Fibroblast of lung (primary cell): ENCODE results near the gene MARVELD1. TPM values are rescaled to one million over a fixed set of nuclear protein-coding genes. Genes with fewer than 3 reads are reported as not detected.

Experiments
- DNase-seq, 2 donors: peaks; one replicate each; pipeline versions ENCODE4 v3.0.0 to v3.0.0-alpha.2; 2010; ENCODE audit warnings: low read depth in 2 of 2
- H2AFZ ChIP-seq: 2 replicates; pipeline ENCODE4 v1.5.1; 2012; ENCODE audit warnings: low read length, control low read depth, inconsistent platforms
- H3K27ac ChIP-seq: 2 replicates; pipeline ENCODE4 v1.5.1; 2011; ENCODE audit warnings: low read length, control low read depth; ENCODE audit not compliant: insufficient read depth
- H3K27me3 ChIP-seq: 2 replicates; pipeline ENCODE4 v1.5.1; 2011; ENCODE audit warnings: mild to moderate bottlenecking, low read length; ENCODE audit not compliant: control insufficient read depth, insufficient read depth
- H3K36me3 ChIP-seq: 2 replicates; pipeline ENCODE4 v1.5.1; 2011; ENCODE audit warnings: low read length; ENCODE audit not compliant: control insufficient read depth, insufficient read depth
- H3K4me1 ChIP-seq: 2 replicates; pipeline ENCODE4 v1.5.1; 2011; ENCODE audit warnings: low read length; ENCODE audit not compliant: control insufficient read depth, insufficient read depth; ENCODE audit errors: extremely low read depth
- H3K4me2 ChIP-seq: 2 replicates; pipeline ENCODE4 v1.5.1; 2011; ENCODE audit warnings: low read length, control low read depth; ENCODE audit not compliant: insufficient read depth; ENCODE audit errors: extremely low read depth
- H3K4me3 ChIP-seq, 4 experiments: fragments of 200-600 bp in 1 of 4; sonication (generic) in 1 of 4; replicated peaks in 1 of 4; 2 replicates each; pipeline ENCODE4 v1.5.1; 2011 to 2016; ENCODE audit warnings: low read length in 4 of 4, low read depth in 3 of 4, mild to moderate bottlenecking in 3 of 4, control low read depth in 2 of 4, inconsistent platforms in 1 of 4, mixed read lengths in 1 of 4; ENCODE audit not compliant: insufficient read depth in 1 of 4; ENCODE audit errors: control extremely low read depth in 1 of 4
- H3K79me2 ChIP-seq: 2 replicates; pipeline ENCODE4 v1.5.1; 2012; ENCODE audit warnings: mild to moderate bottlenecking, low read length, inconsistent platforms; ENCODE audit not compliant: control insufficient read depth, insufficient read depth
- H3K9ac ChIP-seq: 2 replicates; pipeline ENCODE4 v1.5.1; 2011; ENCODE audit warnings: mild to moderate bottlenecking, low read length, control low read depth; ENCODE audit not compliant: insufficient read depth
- H3K9me3 ChIP-seq: 2 replicates; pipeline ENCODE4 v1.5.1; 2012; ENCODE audit warnings: low read depth, low read length; ENCODE audit not compliant: control insufficient read depth, insufficient read depth
- H4K20me1 ChIP-seq: 2 replicates; pipeline ENCODE4 v1.5.1; 2011; ENCODE audit warnings: low read length; ENCODE audit not compliant: control insufficient read depth, insufficient read depth; ENCODE audit errors: extremely low read depth
- EZH2 ChIP-seq: IDR thresholded peaks from 2 replicates; pipeline ENCODE4 v1.5.1; 2012; ENCODE audit warnings: low read length, control low read depth, mild to moderate bottlenecking; ENCODE audit errors: missing control alignments
- polyA plus RNA-seq, 2 donors: library from polyadenylated mRNA; depleted of rRNA in 1 of 2; stranded (reverse) in 1 of 2; unstranded in 1 of 2; fragments of >200 nt; gene quantifications; 2 replicates each; pipeline ENCODE4 v1.2.1, GENCODE V29; 2011 to 2012; ENCODE audit warnings: missing spikeins in 1 of 2
- total RNA-seq: library from RNA; depleted of rRNA; stranded (reverse); fragments of >200 nt; gene quantifications from 2 replicates; pipeline ENCODE4 v1.2.1, GENCODE V29; 2014
- TF ChIP-seq, protein P1 (sequence below), 2 donors: IDR thresholded peaks in 1 of 2; conservative IDR thresholded peaks in 1 of 2; 1 replicate in 1 of 2; 2 replicates in 1 of 2; pipeline ENCODE4 v1.5.1; 2011 to 2012; ENCODE audit warnings: low read length in 2 of 2, control low read depth in 1 of 2, inconsistent platforms in 1 of 2, low read depth in 1 of 2, mild to moderate bottlenecking in 1 of 2

The MARVELD1 gene
- total and polyA plus RNA-seq, 2 donors (not counting 1 experiment from before 2014, with no cell fraction given): 16.3 to 132 TPM

GRCh38 chr10:97707134-97707861, 6.2 kb upstream of the MARVELD1 start:
- no peak overlapping the region for H3K4me2 ChIP-seq
- TF ChIP-seq EZH2: no peak
- TF ChIP-seq, protein P1, sequence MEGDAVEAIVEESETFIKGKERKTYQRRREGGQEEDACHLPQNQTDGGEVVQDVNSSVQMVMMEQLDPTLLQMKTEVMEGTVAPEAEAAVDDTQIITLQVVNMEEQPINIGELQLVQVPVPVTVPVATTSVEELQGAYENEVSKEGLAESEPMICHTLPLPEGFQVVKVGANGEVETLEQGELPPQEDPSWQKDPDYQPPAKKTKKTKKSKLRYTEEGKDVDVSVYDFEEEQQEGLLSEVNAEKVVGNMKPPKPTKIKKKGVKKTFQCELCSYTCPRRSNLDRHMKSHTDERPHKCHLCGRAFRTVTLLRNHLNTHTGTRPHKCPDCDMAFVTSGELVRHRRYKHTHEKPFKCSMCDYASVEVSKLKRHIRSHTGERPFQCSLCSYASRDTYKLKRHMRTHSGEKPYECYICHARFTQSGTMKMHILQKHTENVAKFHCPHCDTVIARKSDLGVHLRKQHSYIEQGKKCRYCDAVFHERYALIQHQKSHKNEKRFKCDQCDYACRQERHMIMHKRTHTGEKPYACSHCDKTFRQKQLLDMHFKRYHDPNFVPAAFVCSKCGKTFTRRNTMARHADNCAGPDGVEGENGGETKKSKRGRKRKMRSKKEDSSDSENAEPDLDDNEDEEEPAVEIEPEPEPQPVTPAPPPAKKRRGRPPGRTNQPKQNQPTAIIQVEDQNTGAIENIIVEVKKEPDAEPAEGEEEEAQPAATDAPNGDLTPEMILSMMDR (conservative IDR thresholded peaks at IDR 0.05 in 1 of 2, IDR thresholded peaks at IDR 0.05 in 1 of 2; ENCODE audit: low read depth in 1 of 2, low read length in 2 of 2): no peak
- no peak overlapping the region for H3K4me3 ChIP-seq
- no peaks in the 10 kb centered on the region for H3K27me3 ChIP-seq
- no peaks in the 10 kb centered on the region for H3K79me2 ChIP-seq
- H3K4me1 ChIP-seq: peaks cover 10% of the 10 kb centered on the region
- H3K27ac ChIP-seq: no peak overlapping the region
- no peak overlapping the region for H3K9ac ChIP-seq
- H3K9me3 ChIP-seq: no peaks in the 10 kb centered on the region
- no peaks in the 10 kb centered on the region for H3K36me3 ChIP-seq
- H4K20me1 ChIP-seq: no peaks in the 10 kb centered on the region
- H2AFZ ChIP-seq: no peak overlapping the region
- no peak for DNase-seq

- Histone ChIP-seq H3K27me3 (no peaks in the 10 kb centered on the region), H3K4me1 (peaks cover 10% of the 10 kb centered on the region), H3K9me3 (no peaks in the 10 kb centered on the region), H3K27ac (no peak overlapping the region), H3K4me3 (no peak overlapping the region), H3K79me2 (no peaks in the 10 kb centered on the region), H2AFZ (no peak overlapping the region), H3K9ac (no peak overlapping the region), H3K36me3 (no peaks in the 10 kb centered on the region), H3K4me2 (no peak overlapping the region), H4K20me1 (no peaks in the 10 kb centered on the region)
- DNase-seq: no peak
- TF ChIP-seq, protein P1 (conservative IDR thresholded peaks at IDR 0.05 in 1 of 2, IDR thresholded peaks at IDR 0.05 in 1 of 2; ENCODE audit: low read depth in 1 of 2, low read length in 2 of 2): no peak
- no peak for TF ChIP-seq EZH2
Measured at GRCh38 chr10:97708167-97708566, 5.4 kb upstream of the MARVELD1 start.

DNA sequence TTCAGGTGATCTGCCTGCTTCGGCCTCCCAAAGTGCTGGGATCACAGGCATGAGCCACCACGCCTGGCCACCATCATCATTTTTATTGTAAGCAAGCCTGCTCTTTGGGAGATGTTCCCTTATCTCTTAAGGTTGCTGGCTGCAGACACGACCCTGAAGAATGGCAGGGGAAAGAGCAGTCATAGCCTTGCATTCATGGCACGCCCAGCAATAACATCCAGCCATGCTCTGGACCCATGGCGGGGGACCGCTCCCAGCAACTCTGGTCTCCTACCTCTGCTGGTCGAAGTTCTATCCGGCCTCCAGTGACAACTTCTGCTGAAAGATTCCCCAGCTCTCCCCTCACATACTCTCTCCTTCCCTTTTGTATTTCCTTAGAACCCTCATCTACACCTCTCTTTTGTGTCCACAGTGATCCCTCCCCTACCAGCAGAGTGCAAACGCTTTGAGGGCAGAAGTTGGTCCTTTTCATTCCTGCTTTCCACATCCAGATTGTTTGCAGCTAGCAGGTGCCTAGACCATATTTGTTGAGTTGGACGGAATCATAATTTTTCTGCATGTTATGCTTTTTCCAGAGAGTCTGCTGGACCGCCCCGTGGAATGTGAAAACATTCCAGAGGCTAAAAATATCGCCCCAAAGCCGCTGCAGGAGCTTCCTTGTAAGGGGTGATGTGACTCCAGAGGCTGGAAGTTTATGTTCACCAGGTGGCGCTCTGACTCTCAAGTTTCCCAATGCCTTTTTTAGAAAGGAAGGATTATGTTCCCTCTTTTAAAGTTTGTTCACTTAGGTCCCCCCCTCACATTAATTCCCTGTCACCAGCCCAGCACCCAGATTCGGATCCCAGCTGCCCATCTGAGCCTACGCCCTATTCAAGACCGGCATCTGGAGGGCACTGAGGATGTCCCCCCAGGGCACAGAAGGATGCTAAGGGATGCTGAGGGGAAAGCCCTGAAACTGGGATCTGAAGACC, 4.3 kb upstream of the MARVELD1 start:
- peak overlapping the region; percentile 52 for H3K4me2 ChIP-seq
- no peak overlapping the region for H3K4me3 ChIP-seq
- H4K20me1 ChIP-seq: no peaks in the 10 kb centered on the region
- H3K27ac ChIP-seq: no peak overlapping the region
- no peak overlapping the region for H3K9ac ChIP-seq
- no peaks in the 10 kb centered on the region for H3K36me3 ChIP-seq
- no peaks in the 10 kb centered on the region for H3K27me3 ChIP-seq
- DNase-seq: peak; percentile 81 to 85
- no peak overlapping the region for H2AFZ ChIP-seq
- TF ChIP-seq EZH2: no peak
- TF ChIP-seq, protein P1 (conservative IDR thresholded peaks at IDR 0.05 in 1 of 2, IDR thresholded peaks at IDR 0.05 in 1 of 2; ENCODE audit: low read depth in 1 of 2, low read length in 2 of 2): peak; percentile 73 to 80
- H3K79me2 ChIP-seq: peaks cover 5% of the 10 kb centered on the region
- H3K9me3 ChIP-seq: no peaks in the 10 kb centered on the region
- peaks cover 10% of the 10 kb centered on the region for H3K4me1 ChIP-seq
